SH-SY5Y (cell line): ENCODE data around the gene MUC3A.

ENCODE experiments used
- GATA2 ChIP-seq: IDR thresholded peaks from 2 replicates; pipeline ENCODE4 v1.6.1; 2011; ENCODE audit warnings: mild to moderate bottlenecking, low read depth, low read length
- GATA3 ChIP-seq: IDR thresholded peaks from 2 replicates; pipeline ENCODE4 v1.6.1; 2011; ENCODE audit warnings: low read depth, mild to moderate bottlenecking, low read length, moderate library complexity

- TF ChIP-seq GATA2 (no peak), GATA3 (no peak)
Measured at GRCh38 chr7:101015626-101016025, 66.3 kb downstream of the MUC3A start.
